DOHH2 (cell line): ENCODE measurements around the gene MBD6.
"Not testable (repeated sequence)": the region's sequence is repeated elsewhere in the genome, so short reads cannot be mapped to it uniquely, and the experiment has no call there.

Experiments used
- H3F3A ChIP-seq: fragments of 200-600 bp; sonication (generic), shearing (Covaris generic); 2 replicates; pipeline ENCODE4 v1.6.0; 2016; ENCODE audit warnings: antibody characterized with exemption, mild to moderate bottlenecking; ENCODE audit not compliant: control insufficient read depth, insufficient read depth
- H3K27ac ChIP-seq: fragments of 200-600 bp; sonication (generic); 2 replicates; pipeline ENCODE4 v1.5.1; 2014; ENCODE audit warnings: low read depth, mild to moderate bottlenecking, low read length, moderate library complexity
- H3K27me3 ChIP-seq: fragments of 200-600 bp; sonication (generic); 2 replicates; pipeline ENCODE4 v1.6.1; 2014; ENCODE audit warnings: mild to moderate bottlenecking, low read length, mixed read lengths; ENCODE audit not compliant: control insufficient read depth
- H3K36me3 ChIP-seq: fragments of 200-600 bp; sonication (generic); 2 replicates; pipeline ENCODE4 v1.6.1; 2014; ENCODE audit warnings: mild to moderate bottlenecking, low read length, moderate library complexity, mixed read lengths; ENCODE audit not compliant: control insufficient read depth
- H3K4me1 ChIP-seq: fragments of 200-600 bp; sonication (generic); 2 replicates; pipeline ENCODE4 v1.6.1; 2014; ENCODE audit warnings: mild to moderate bottlenecking, low read length, mixed read lengths; ENCODE audit not compliant: control insufficient read depth
- H3K4me2 ChIP-seq: fragments of 200-600 bp; sonication (generic); 2 replicates; pipeline ENCODE4 v1.6.0; 2014; ENCODE audit warnings: mild to moderate bottlenecking, low read length, moderate library complexity
- H3K4me3 ChIP-seq: fragments of 200-600 bp; sonication (generic); 2 replicates; pipeline ENCODE4 v1.5.1; 2014; ENCODE audit warnings: mild to moderate bottlenecking, low read length, mixed read lengths
- H3K79me2 ChIP-seq: fragments of 200-600 bp; sonication (generic); 2 replicates; pipeline ENCODE4 v1.6.1; 2014; ENCODE audit warnings: mild to moderate bottlenecking, low read length, mixed read lengths; ENCODE audit not compliant: control insufficient read depth
- H3K9me2 ChIP-seq: fragments of 200-600 bp; sonication (generic); replicated peaks from 2 replicates; pipeline ENCODE4 v1.6.1; 2014; ENCODE audit warnings: mild to moderate bottlenecking, low read length, mixed read lengths; ENCODE audit not compliant: control insufficient read depth
- H3K9me3 ChIP-seq: fragments of 200-600 bp; sonication (generic); 2 replicates; pipeline ENCODE4 v1.6.1; 2014; ENCODE audit warnings: antibody characterized with exemption, low read length, mixed read lengths; ENCODE audit not compliant: control insufficient read depth, insufficient read depth
- H4K20me1 ChIP-seq: fragments of 200-600 bp; sonication (generic); 2 replicates; pipeline ENCODE4 v1.6.0; 2014; ENCODE audit warnings: low read depth, mild to moderate bottlenecking, antibody characterized with exemption, low read length, moderate library complexity; ENCODE audit not compliant: control insufficient read depth, insufficient read depth
- CTCF ChIP-seq: fragments of 200-600 bp; sonication (generic); IDR thresholded peaks from one replicate; pipeline ENCODE4 v1.5.1; 2014; ENCODE audit warnings: antibody characterized with exemption, mild to moderate bottlenecking, low read depth, low read length; ENCODE audit not compliant: poor library complexity, severe bottlenecking
- EZH2phosphoT487 ChIP-seq: fragments of 200-600 bp; sonication (generic); IDR thresholded peaks from 2 replicates; pipeline ENCODE4 v1.6.1; 2017; ENCODE audit warnings: borderline replicate concordance, mild to moderate bottlenecking, antibody characterized with exemption, low read length, moderate library complexity, mixed read lengths

Gene MBD6

GRCh38 chr12:57516617-57517153 lies 5.9 kb upstream of the MBD6 start:
- Histone ChIP-seq H3K27me3 (no peaks in the 10 kb centered on the region), H3F3A (peaks cover 45% of the 10 kb centered on the region), H3K27ac (no peak overlapping the region), H3K4me2 (no peak overlapping the region), H3K9me2 (no peaks in the 10 kb centered on the region), H3K4me3 (no peak overlapping the region), H3K79me2 (peaks cover 36% of the 10 kb centered on the region), H3K9me3 (no peaks in the 10 kb centered on the region), H3K36me3 (peaks cover 83% of the 10 kb centered on the region), H4K20me1 (peaks cover 8% of the 10 kb centered on the region), H3K4me1 (peaks cover 33% of the 10 kb centered on the region)
- TF ChIP-seq CTCF (no peak), EZH2phosphoT487 (no peak)

- no peak overlapping the region for H3K4me2 ChIP-seq
- H3K4me3 ChIP-seq, result no peak overlapping the region
- H3K27ac ChIP-seq, result no peak overlapping the region
- H3K27me3 ChIP-seq, result no peaks in the 10 kb centered on the region
- peaks cover 36% of the 10 kb centered on the region for H3K79me2 ChIP-seq
- TF ChIP-seq EZH2phosphoT487 (no peak), CTCF (no peak)
- no peaks in the 10 kb centered on the region for H3K9me3 ChIP-seq
- H4K20me1 ChIP-seq, result peaks cover 8% of the 10 kb centered on the region
- no peaks in the 10 kb centered on the region for H3K9me2 ChIP-seq
- H3K4me1 ChIP-seq, result peaks cover 38% of the 10 kb centered on the region
- H3F3A ChIP-seq, result peaks cover 48% of the 10 kb centered on the region
- peaks cover 78% of the 10 kb centered on the region for H3K36me3 ChIP-seq
These were observed 5.4 kb upstream of the MBD6 start for GRCh38 chr12:57517187-57517586.

- H3K27ac ChIP-seq, result not testable (repeated sequence)
- H3F3A ChIP-seq, result peaks cover 45% of the 10 kb centered on the region
- H3K4me1 ChIP-seq, result peaks cover 40% of the 10 kb centered on the region
These were observed 4.9 kb upstream of the MBD6 start for GRCh38 chr12:57517718-57518117.

GRCh38 chr12:57518176-57518919 lies 4.3 kb upstream of the MBD6 start:
- Histone ChIP-seq H3K4me1 (peaks cover 40% of the 10 kb centered on the region), H3K79me2 (peaks cover 40% of the 10 kb centered on the region), H4K20me1 (peaks cover 8% of the 10 kb centered on the region), H3K27ac (no peak overlapping the region), H3K4me2 (peak overlapping the region; percentile 91), H3K4me3 (peak overlapping the region; percentile 95), H3K36me3 (peaks cover 69% of the 10 kb centered on the region), H3K9me3 (no peaks in the 10 kb centered on the region), H3K9me2 (no peaks in the 10 kb centered on the region), H3K27me3 (no peaks in the 10 kb centered on the region), H3F3A (peaks cover 41% of the 10 kb centered on the region)
- no peak for TF ChIP-seq EZH2phosphoT487
- no peak for TF ChIP-seq CTCF

More at GRCh38 chr12:57517718-57518117, 4.9 kb upstream of the MBD6 start:
- Histone ChIP-seq H3K79me2 (peaks cover 36% of the 10 kb centered on the region), H3K36me3 (peaks cover 73% of the 10 kb centered on the region), H3K4me2 (peak overlapping the region; percentile 91; the same call in 1 of the 2 replicates)
- H3K9me3 ChIP-seq, H4K20me1 ChIP-seq, H3K4me3 ChIP-seq, H3K9me2 ChIP-seq, H3K27me3 ChIP-seq: not testable (repeated sequence)
